Endothelial cell of umbilical vein (primary cell): Measurements from ENCODE around the gene PMEL. TPM values are rescaled to one million over a fixed set of nuclear protein-coding genes. Genes with fewer than 3 reads are reported as not detected.

ENCODE experiments used
- BruUV-seq: library from RNA; stranded (reverse); fragments of 400-500 nt; replicated peaks from 2 replicates; lab custom pipeline; 2021; lab: Mats Ljungman, UMichigan
- CTCF ChIA-PET: fragments of 300-600, 350-600 bp; sonication (Branson Sonifier 250); formaldehyde crosslinking; loops from one replicate; lab custom pipeline; 2021; ENCODE audit warnings: antibody characterized with exemption, inconsistent platforms; lab: Charles Lee
- POLR2A ChIA-PET: fragments of 300-600, 350-600 bp; sonication (Branson Sonifier 250); formaldehyde crosslinking; loops from one replicate; lab custom pipeline; 2021; ENCODE audit warnings: antibody characterized with exemption, inconsistent platforms; lab: Charles Lee
- DNase-seq: peaks from one replicate; pipeline ENCODE4 v3.0.0-alpha.2; 2011; ENCODE audit warnings: low read depth, low spot score
- FAIRE-seq: peaks from 2 replicates; lab custom pipeline; 2011; peaks lifted over from hg19 to GRCh38; lab: Jason Lieb, UNC
- H2AFZ ChIP-seq: 2 replicates; pipeline ENCODE4 v1.6.0; 2012; ENCODE audit warnings: low read depth, low read length, control low read depth, inconsistent platforms
- H3K27ac ChIP-seq: 2 replicates; pipeline ENCODE4 v1.5.1; 2011; ENCODE audit warnings: low read depth, mild to moderate bottlenecking, control low read depth, low read length, moderate library complexity; ENCODE audit not compliant: insufficient read depth
- H3K27me3 ChIP-seq, 2 experiments: 2 replicates each; pipeline versions ENCODE4 v1.6.0 to v1.6.1; 2011; ENCODE audit warnings: low read length in 2 of 2, mixed read lengths in 1 of 2; ENCODE audit not compliant: control insufficient read depth in 2 of 2, insufficient read depth in 2 of 2
- H3K36me3 ChIP-seq, 2 experiments: 2 replicates in 1 of 2; 3 replicates in 1 of 2; pipeline ENCODE4 v1.5.1; 2011; ENCODE audit warnings: low read length in 2 of 2, mild to moderate bottlenecking in 1 of 2, moderate library complexity in 1 of 2; ENCODE audit not compliant: control insufficient read depth in 2 of 2, insufficient read depth in 2 of 2; ENCODE audit errors: extremely low read depth in 1 of 2
- H3K4me1 ChIP-seq: 3 replicates; pipeline ENCODE4 v1.5.1; 2011; ENCODE audit warnings: mild to moderate bottlenecking, low read length; ENCODE audit not compliant: control insufficient read depth, insufficient read depth; ENCODE audit errors: extremely low read depth
- H3K4me2 ChIP-seq: 2 replicates; pipeline ENCODE4 v1.6.1; 2011; ENCODE audit warnings: low read length, control low read depth, mixed read lengths; ENCODE audit not compliant: insufficient read depth
- H3K4me3 ChIP-seq, 3 experiments: fragments of 200-600 bp in 1 of 3; sonication (generic), shearing (Covaris generic) in 1 of 3; replicated peaks in 1 of 3; 2 replicates each; pipeline ENCODE4 v1.5.1; 2011 to 2016; ENCODE audit warnings: control low read depth in 3 of 3, low read length in 3 of 3, mild to moderate bottlenecking in 2 of 3, inconsistent platforms in 1 of 3, low read depth in 1 of 3, moderate library complexity in 1 of 3; ENCODE audit not compliant: insufficient read depth in 1 of 3
- H3K79me2 ChIP-seq: 2 replicates; pipeline ENCODE4 v1.6.0; 2012; ENCODE audit warnings: low read length, inconsistent platforms; ENCODE audit not compliant: control insufficient read depth, insufficient read depth
- H3K9ac ChIP-seq: replicated peaks from 2 replicates; pipeline ENCODE3; 2011; ENCODE audit warnings: low read length, control low read depth; ENCODE audit not compliant: insufficient read depth; ENCODE audit errors: extremely low read depth
- H3K9me1 ChIP-seq: replicated peaks from 3 replicates; pipeline ENCODE4 v1.6.0; 2011; ENCODE audit warnings: mild to moderate bottlenecking, low read length; ENCODE audit not compliant: control insufficient read depth, insufficient read depth; ENCODE audit errors: extremely low read depth
- H3K9me3 ChIP-seq: replicated peaks from 2 replicates; pipeline ENCODE4 v1.5.1; 2012; ENCODE audit warnings: low read length, inconsistent platforms; ENCODE audit not compliant: control insufficient read depth, insufficient read depth
- H4K20me1 ChIP-seq: replicated peaks from 2 replicates; pipeline ENCODE3; 2011; ENCODE audit warnings: mild to moderate bottlenecking, low read length; ENCODE audit not compliant: control insufficient read depth, insufficient read depth; ENCODE audit errors: extremely low read depth
- EZH2 ChIP-seq: IDR thresholded peaks from 2 replicates; pipeline ENCODE4 v1.6.1; 2012; ENCODE audit warnings: borderline replicate concordance, low read depth, mild to moderate bottlenecking, moderate library complexity, low read length, inconsistent platforms; ENCODE audit not compliant: severe bottlenecking
- FOS ChIP-seq: IDR thresholded peaks from 2 replicates; pipeline ENCODE4 v1.6.1; 2011; ENCODE audit warnings: mild to moderate bottlenecking, low read length, moderate library complexity, borderline replicate concordance; ENCODE audit not compliant: insufficient read depth
- GATA2 ChIP-seq: IDR thresholded peaks from 2 replicates; pipeline ENCODE4 v1.7.0; 2011; ENCODE audit warnings: low read depth, mild to moderate bottlenecking, moderate library complexity, mixed read lengths, low read length; ENCODE audit not compliant: insufficient read length, insufficient read depth
- JUN ChIP-seq: IDR thresholded peaks from 2 replicates; pipeline ENCODE4 v1.6.1; 2011; ENCODE audit warnings: borderline replicate concordance, low read depth; ENCODE audit not compliant: insufficient read length, insufficient read depth
- MAX ChIP-seq: IDR thresholded peaks from 2 replicates; pipeline ENCODE4 v1.6.1; 2011; ENCODE audit not compliant: insufficient read depth, insufficient read length
- MYC ChIP-seq: IDR thresholded peaks from one replicate; pipeline ENCODE4 v1.6.1; 2011; ENCODE audit warnings: mild to moderate bottlenecking, low read depth, low read length
- POLR2A ChIP-seq: IDR thresholded peaks from 2 replicates; pipeline ENCODE4 v1.6.1; 2012; ENCODE audit warnings: low read depth, mild to moderate bottlenecking, control low read depth, low read length
- POLR2AphosphoS5 ChIP-seq: IDR thresholded peaks from 2 replicates; pipeline ENCODE4 v1.6.1; 2012; ENCODE audit warnings: low read depth, mild to moderate bottlenecking, control low read depth, low read length, moderate library complexity; ENCODE audit not compliant: insufficient read depth
- dilution Hi-C: fragments of 300-500 bp; cut with MboI; formaldehyde crosslinking; loops from one replicate; pipeline ENCODE4 v1.15.0; 2019; ENCODE audit warnings: low sequenced_read_pairs; ENCODE audit not compliant: extremely low pct_ligation_motif_present
- intact Hi-C: fragments of 100-400 bp; cut with micrococcal nuclease; formaldehyde crosslinking; loops from one replicate; pipeline ENCODE4 v1.10.0; 2022
- polyA plus RNA-seq, 4 experiments: library from polyadenylated mRNA; depleted of rRNA in 3 of 4; stranded (reverse) in 3 of 4; unstranded in 1 of 4; fragments of >200 nt; gene quantifications; 2 replicates each; pipeline versions ENCODE4 v1.2.1 to v1.2.3, GENCODE V29; 2011 to 2012; ENCODE audit warnings: missing spikeins in 1 of 4
- total RNA-seq: library from RNA; stranded (reverse); gene quantifications from 2 replicates; pipeline ENCODE4 v1.2.3, GENCODE V29; 2021

PMEL gene
- total and polyA plus RNA-seq, 2 donors (not counting 3 experiments of a cell fraction or from before 2014, with no cell fraction given) = 0.51 to 0.99 TPM

DNA sequence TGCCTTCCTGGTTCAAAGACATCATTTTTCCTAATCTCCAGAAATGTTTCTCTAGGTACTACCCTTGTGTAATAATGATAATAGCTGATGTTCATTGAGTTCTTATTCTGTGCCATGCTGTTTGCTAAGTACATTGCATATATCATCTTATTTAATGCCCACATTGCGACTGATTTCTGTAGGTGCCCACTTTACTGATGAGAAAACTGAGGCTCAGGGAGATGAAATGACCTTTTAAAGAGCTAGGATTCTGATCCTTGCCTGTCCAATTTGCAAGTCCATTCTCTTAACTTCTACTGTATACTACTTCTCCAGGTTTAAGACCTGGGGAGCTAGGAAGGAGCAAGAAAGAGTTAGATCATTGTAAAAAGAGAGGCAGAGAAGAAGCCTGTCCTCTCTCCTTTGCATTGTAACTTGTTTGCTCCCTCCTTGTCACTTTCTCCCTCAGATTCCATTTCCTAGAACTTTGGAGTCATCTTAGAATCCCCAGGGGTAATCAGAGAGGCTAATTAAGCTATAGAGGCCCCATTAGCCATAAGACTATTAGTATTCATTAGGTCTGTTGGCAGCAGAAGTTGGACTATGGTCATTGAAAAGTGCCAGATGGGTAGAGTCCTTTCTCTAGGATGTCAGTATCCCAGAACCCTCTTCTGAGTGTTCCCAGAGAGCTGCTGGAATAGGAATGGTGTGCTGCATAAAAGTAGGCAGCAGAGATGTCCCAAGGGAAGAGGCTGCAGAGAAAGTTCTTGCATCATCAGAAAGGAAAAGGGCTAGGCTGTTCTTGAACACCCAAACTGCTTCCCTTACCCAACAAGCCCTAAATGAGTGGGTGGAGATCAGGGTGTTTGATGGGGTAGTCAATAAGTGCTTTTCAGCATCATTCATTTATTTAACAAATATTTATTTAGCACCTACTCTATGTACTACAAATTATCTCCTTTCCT lies 31.8 kb downstream of the PMEL start:
- intact Hi-C loops = loop anchor here (2.0 to 5.0 kb wide), 3 partner anchors 39 to 108 kb away; partner anchors contain the start of gene RPS26
- Histone ChIP-seq H4K20me1 (no peaks in the 10 kb centered on the region), H3K79me2 (no peaks in the 10 kb centered on the region), H3K27me3 (no peaks in the 10 kb centered on the region), H3K36me3 (peaks cover 0 to 5% of the 10 kb centered on the region in 2 experiments), H3K4me3 (no peak overlapping the region), H3K4me2 (no peak overlapping the region), H3K9me1 (no peaks in the 10 kb centered on the region), H3K4me1 (peaks cover 29% of the 10 kb centered on the region), H3K27ac (no peak overlapping the region), H3K9me3 (no peaks in the 10 kb centered on the region), H3K9ac (no peak overlapping the region), H2AFZ (no peak overlapping the region)
- FAIRE-seq (no peak), DNase-seq (no peak)
- ChIA-PET CTCF (interaction anchor here (0.6 to 2.6 kb wide), 13 partner anchors 9 to 323 kb away, joined by 3 to 17 read pairs (median 4); partner anchors contain the start of genes DNAJC14 and RAB5B), POLR2A (interaction anchor here (0.9 kb wide), 1 partner anchor 104 kb away, joined by 8 read pairs; the partner anchor contains the start of gene DNAJC14)
- TF ChIP-seq POLR2A (no peak), POLR2AphosphoS5 (no peak), EZH2 (no peak), GATA2 (no peak), JUN (no peak), FOS (no peak), MAX (no peak), MYC (no peak)
- BruUV-seq = no TSS peak
- dilution Hi-C loops = no loop called here
